ENCODE data around the gene MED12L.
A peak's percentile ranks its signal among the peaks of the same experiment; 100 is the strongest.
"Not testable (repeated sequence)": the region's sequence is repeated elsewhere in the genome, so short reads cannot be mapped to it uniquely, and the experiment has no call there.

Gene MED12L

DNA sequence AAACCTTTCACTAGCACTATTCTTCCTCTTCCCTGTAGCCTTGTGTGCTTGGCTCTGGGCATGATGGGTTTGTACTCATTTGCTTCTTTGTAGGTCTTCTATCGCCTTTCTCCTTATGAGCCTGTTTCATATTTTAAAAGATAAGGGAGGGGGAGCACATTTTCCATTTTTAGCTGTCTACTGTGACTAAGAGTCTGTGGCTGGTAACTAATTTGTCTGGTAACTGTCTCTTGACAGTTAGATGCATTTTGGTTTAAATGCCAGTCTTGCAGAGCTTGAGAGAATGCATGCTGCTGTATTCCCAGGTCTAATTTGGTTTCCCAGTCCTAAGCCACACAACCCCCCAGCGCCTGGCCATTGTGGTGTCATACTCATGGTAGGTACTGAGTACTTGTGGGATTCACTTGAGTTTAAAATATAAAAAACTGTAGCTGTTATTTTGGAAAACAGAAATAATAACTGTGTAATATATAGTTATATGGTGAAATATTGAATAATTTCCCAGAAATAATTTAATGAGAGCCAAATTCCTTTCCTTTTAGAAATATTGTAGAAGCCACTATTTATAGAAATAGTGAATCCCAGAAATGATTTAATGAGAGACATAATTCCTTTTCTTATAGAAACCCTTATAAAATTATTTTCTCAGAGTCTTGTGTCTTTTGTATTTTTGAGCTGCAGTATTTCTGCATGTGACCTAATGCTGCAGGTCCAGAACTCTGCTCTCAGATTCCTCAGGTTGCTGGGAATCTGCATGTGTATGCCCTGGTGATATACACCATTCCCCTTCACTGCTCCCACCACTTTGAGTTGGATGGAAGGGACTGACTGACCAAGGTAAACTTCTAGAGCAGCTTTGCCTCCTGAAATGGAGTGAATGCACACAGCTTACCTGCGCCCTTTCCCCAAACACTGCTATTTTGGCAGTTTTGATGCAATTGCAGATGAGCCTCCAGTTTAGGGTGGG, 131.5 kb downstream of the MED12L start:
- DNase-seq: no peak

DNA sequence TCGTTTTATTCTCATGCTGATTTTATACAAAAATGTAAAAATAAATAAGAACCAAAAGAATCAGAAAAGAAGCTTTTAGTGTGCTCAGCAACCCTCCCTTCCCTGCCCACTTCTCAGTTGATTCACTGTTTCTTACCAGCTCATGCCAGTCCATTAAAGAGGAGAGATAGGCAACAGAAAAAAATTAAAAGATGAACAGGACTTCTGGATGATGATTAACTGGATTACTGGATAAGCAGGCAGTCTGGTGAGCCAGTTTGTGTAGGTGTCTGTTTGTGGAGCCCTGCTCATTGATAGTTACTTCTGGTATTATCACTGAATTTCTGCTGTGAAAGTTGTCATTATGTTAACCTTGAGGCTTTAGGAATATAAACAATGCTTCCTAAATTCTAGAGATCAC, 132.7 kb downstream of the MED12L start:
- no peak for DNase-seq

GRCh38 chr3:151219056-151219455, 133.6 kb downstream of the MED12L start:
- no peak for DNase-seq

DNA sequence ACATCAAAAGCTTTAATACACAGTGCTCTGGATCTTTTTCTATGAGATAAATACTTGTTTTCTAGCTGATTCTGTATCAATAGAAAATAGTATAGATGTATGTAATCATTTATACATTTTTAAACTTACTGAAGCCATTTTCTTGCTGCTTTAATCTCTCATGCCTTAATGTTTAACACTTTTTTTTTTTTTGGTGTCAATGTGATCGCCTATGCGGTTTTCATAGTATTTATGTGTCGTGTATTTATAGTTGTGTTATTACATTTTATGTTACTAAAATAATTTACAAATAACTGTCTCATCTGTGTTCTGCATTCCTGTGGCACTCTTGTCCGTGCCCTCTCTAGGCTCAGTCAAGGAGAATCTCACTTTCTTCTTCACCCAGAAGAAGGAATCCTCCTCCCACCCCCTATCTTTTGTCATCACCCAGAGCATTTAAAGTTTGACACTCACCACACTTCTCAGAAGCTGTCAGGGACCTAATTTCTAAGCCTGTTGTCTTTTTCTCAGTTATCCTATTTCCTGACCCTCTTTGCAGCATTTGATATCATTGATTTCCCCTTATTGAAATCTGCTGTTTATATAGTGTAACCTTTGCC, 138.9 kb downstream of the MED12L start:
- DNase-seq: no peak

DNA sequence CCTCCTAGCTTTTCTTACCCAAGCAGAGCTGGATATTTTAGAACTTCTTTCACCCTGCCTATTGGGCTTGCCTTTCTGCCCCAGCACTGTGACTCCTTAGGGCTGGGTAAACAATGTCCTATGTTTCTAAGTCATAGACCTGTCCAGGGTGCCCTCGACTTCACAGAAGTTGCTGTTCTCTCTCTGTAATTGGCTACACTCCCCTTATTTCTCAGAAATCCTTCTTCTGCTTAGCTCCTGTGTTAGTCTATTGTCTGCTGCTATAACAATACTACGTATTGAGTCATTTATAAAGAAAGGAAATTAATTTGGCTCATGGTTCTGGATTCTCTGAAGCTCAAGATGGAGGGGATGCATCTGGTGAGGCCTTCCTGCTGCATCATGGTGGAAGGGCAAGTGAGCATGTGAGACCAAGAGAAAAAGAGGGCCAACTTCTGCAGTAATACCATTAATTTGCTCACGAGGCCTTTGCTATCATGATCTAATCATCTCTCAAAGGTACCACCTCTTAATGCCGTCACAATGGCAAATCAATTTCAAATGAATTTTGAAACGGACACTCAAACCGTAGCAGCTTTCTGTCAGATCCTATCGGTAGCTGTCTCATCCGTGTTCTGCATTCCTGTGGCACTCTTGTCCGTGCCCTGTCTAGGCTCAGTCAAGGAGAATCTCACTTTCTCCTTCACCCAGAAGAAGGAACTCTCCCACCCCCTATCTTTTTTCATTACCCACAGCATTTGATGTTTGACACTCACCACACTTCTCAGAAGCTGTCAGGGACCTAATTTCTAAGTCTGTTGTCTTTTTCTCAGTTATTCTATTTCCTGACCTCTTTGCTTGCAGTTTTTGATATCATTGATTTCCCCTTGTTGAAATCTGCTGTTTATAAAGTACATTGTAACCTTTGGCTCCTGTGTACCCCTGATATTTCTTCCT, 139.8 kb downstream of the MED12L start:
- DNase-seq: no peak

DNA sequence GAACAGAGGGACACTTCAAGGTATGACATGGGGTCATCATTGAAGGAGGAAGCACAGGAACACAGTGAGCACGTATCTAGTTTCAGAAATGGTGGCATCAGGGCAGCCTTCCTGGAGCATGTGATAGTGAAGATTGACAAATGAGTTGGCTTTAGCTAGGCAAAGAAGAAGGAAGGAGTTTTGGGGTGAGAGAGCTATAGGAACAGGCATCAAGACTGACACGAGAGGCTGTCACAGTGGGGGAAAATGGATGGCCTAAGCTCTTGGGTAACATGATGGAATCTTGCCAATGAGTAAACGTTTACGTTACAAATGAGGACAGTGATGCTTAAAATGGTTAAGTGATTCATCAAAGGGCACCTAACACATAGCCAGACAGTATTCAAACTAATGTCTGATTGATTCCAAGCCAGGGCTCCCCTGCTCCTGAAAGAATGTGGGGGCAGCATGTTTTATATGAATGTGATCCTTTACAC, 140.7 kb downstream of the MED12L start:
- no peak for DNase-seq

DNA sequence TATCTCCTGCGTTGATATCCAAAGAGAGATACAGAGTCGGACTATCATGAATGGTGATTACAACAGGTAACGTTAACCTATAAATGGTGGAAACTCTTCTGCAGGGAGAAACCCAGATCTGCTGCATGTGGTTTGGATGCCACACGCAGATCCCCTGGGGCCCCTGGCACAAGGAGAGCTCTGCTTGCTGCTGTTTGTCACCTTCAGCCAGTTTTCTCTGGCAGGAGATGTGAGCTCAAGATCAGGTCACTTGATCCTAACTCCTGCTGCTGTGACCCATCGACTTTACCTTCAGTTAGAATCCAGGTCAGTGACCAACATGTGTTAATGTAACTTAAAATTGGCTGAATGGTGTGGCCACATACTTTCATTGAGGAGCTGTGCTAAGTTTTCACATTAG, 141.4 kb downstream of the MED12L start:
- no peak for DNase-seq

- DNase-seq: no peak
Measured at GRCh38 chr3:151227266-151227806, 141.9 kb downstream of the MED12L start.

- DNase-seq: peak in 1 of 2 experiments; percentile 33
Measured at GRCh38 chr3:151227807-151228665, 142.6 kb downstream of the MED12L start.

DNA sequence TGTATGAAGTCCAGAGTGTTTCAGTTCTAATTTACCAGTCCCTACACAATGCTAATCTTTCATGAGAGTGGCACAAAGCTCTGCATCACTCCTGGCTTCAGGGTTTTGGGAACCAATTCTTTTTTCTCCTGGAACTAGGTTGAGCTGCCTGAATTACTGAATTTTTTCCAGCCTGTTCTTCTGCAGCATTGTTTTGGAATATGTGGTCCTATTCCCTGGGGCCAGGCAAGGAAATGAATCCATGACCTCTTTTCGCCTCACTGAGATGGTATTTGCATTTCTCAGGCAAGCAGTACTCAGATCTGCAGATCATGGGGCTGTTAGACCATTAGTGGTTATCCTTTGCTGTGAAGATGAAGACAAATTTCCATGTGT, 143.2 kb downstream of the MED12L start:
- no peak for DNase-seq

DNA sequence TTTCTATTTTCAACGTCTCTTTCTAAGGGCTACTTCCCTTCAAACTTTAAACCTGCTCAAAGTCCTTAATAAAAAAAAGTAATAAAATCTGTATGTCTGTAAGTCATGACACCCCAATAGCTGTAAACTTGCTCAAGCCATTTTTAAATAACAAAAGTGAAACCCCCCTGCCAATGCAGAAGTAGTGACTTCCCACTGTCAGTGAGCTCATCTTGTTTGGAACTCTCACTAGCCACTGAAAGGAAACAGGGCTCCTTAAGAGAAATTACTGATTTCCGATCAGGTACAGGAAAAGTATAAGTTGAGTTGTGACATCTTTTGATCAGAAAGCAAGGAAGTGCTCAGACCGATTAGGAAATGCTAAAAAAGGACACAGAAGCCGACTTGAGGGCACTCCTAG, 145.2 kb downstream of the MED12L start:
- DNase-seq: no peak

DNA sequence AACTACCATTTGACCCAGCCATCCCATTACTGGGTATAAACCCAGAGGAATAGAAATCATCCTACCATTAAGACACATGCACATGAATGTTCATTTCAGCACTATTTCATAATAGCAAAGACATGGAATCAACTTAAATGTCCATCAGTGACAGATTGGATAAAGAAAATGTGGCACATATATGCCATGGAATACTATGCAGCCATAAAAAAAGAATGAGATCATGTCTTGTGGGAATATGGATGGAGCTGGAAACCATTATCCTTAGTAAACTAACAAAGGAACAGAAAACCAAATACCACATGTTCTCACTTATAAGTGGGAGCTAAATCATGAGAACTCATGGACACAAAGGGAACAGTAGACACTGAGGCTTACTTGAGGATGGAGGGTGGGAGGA, 146.9 kb downstream of the MED12L start:
- DNase-seq: not testable (repeated sequence)

DNA sequence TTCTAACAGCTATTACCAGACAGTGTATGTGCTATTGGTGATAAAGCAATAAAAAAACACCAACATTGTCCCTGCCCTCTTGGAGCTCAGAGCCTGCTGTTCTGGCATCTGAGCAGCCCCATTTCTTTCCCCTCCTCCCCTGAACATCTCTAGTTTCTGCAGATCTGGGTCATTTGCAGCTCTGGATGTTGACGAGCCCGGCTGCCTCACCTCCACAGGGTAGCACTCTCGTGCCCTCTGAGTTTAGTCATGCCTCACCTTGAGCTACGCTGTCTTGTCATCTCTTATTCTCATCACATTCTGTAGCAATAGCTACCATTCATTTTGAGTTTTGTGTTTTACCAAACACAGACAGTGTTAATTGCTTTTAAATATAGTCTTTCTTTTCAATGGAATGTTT, 147.5 kb downstream of the MED12L start:
- DNase-seq: no peak

DNA sequence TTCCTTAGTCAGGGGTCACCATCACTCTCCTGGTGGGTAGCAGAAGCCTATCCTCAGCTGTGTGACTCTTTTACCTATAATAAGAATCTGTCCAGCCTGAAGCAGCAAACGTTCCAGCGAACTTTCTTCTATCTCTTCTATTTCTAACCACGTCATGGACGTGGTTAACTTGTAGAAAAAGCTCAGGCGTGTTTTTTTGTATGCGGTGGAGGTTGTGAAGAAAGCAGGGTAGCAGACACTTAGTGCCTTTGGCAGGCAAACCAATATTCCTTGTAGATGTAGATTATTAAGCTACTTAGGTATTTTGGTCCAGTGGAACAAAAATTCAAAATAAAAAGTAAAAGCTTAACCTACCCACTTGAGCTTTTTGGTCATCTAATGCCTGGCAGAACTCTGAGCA, 149.4 kb downstream of the MED12L start:
- no peak for DNase-seq

DNA sequence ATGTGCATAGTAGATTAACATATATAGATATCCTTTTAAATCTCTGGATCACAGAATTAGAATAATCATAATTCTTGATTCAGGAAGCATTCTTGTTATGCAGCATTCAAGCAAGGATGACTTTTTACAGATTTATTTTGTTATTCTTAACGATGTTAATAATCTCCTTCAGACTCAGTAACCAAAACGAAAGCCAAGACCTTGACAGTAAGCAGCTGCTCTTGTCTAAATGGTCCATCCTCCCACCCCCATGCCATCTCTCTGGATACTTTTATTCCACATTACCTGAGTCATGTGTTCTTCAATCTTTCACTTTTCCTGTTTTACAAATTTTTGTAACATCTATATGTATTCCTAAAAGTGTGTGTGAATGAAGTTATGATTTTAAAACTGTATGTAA, 150.9 kb downstream of the MED12L start:
- DNase-seq: no peak

DNA sequence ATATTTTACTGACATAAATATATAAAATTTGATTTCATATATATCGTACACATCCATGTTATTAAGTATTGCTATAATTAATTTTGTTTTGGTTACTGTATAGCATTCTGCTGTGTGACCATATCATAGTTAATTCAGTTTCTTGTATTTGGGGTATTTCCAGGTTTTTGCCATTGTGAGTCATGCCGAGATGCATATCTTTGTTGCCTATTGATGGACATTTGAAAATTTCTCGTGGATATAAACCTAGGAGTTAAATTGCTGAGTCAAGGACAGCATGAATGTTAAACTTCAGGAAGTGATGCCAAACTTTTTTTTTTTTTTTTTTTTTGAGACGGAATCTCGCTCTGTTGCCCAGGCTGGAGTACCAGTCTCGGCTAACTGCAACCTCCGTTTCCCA, 151.3 kb downstream of the MED12L start:
- DNase-seq: no peak

DNA sequence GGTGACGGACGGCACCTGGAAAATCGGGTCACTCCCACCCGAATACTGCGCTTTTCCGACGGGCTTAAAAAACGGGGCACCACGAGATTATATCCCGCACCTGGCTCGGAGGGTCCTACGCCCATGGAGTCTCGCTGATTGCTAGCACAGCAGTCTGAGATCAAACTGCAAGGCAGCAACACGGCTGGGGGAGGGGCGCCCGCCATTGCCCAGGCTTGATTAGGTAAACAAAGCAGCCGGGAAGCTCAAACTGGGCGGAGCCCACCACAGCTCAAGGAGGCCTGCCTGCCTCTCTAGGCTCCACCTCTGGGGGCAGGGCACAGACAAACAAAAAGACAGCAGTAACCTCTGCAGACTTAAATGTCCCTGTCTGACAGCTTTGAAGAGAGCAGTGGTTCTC, 156.5 kb downstream of the MED12L start:
- DNase-seq: not testable (repeated sequence)

DNA sequence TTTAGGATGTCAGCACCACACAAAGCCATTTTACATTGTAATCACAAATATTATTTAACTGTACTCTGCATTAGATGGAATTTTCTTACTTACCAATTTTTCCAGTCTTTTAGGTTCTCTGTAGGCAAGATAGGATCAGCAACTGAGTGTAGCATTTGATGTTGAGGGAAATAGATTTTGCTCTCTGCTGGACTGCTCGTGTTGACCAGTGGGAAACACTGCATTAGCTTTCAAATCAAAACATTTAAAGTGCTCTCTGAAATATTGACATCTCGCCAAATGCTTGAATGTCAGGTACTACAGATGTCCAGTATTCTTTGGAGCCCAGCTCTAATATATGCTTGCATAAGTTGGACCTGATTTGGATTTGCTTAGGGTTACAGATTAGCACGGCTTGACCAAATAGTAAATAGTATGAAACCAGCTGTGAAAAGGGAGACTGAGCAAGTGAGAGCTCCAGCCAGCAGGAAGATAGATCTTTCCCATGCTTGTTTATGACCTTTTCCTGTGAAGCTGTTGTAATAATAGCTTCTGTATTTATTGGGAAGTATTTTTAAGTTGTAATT, 163.4 kb downstream of the MED12L start:
- DNase-seq: no peak

GRCh38 chr3:151256749-151257148, 171.3 kb downstream of the MED12L start:
- DNase-seq: no peak

GRCh38 chr3:151259664-151260063, 174.2 kb downstream of the MED12L start:
- DNase-seq: no peak

- DNase-seq: no peak
Measured at GRCh38 chr3:151262871-151263525, 177.5 kb downstream of the MED12L start.
